HepG2 (cell line): Measurements from ENCODE around the gene ULK4. TPM values are rescaled to one million over a fixed set of nuclear protein-coding genes. Genes with fewer than 3 reads are reported as not detected.
"Not testable (repeated sequence)": the region's sequence is repeated elsewhere in the genome, so short reads cannot be mapped to it uniquely, and the experiment has no call there.

Experiments used
- ATAC-seq: fragments of 200-7000 bp; cut with Tn5 transposase; 3 replicates; pipeline ENCODE4 v1.9.1; 2020; ENCODE audit warnings: mild to moderate bottlenecking, moderate library complexity
- BruUV-seq: library from RNA; stranded (reverse); fragments of 400-500 nt; replicated peaks from 2 replicates; lab custom pipeline; 2021; lab: Mats Ljungman, UMichigan
- CTCF ChIA-PET: fragments of 300-600 bp; formaldehyde crosslinking; extraction: SDS; loops from one replicate; lab custom pipeline; 2021; ENCODE audit warnings: low total read pairs, inconsistent platforms, low intra/inter-chr PET ratio; lab: Yijun Ruan, JAX
- POLR2A ChIA-PET: fragments of 350-600 bp; sonication (Branson Sonifier 250); formaldehyde crosslinking; loops from one replicate; lab custom pipeline; 2020; ENCODE audit warnings: antibody characterized with exemption, inconsistent platforms; lab: Yijun Ruan, JAX
- DNase-seq: peaks from one replicate; pipeline ENCODE4 v3.0.0-alpha.2; 2015; ENCODE audit warnings: low spot score
- FAIRE-seq: peaks from 3 replicates; lab custom pipeline; 2011; peaks lifted over from hg19 to GRCh38; lab: Jason Lieb, UNC
- H2AFZ ChIP-seq: one replicate; pipeline ENCODE4 v1.6.1; 2011; ENCODE audit warnings: low read length, inconsistent platforms
- H3K27ac ChIP-seq: fragments of 300-600 bp; 3 replicates; pipeline ENCODE4 v1.8.0; 2011; ENCODE audit warnings: mixed run types, mild to moderate bottlenecking, mixed read lengths, low read length, inconsistent platforms; ENCODE audit not compliant: insufficient read depth; ENCODE audit errors: extremely low read length
- H3K27me3 ChIP-seq, 2 experiments: fragments of 200-600 bp in 1 of 2; 2 replicates in 1 of 2; 3 replicates in 1 of 2; pipeline versions ENCODE4 v1.6.0 to v1.8.0; 2011; ENCODE audit warnings: low read length in 2 of 2, mild to moderate bottlenecking in 2 of 2, moderate library complexity in 2 of 2, inconsistent platforms in 1 of 2; ENCODE audit not compliant: insufficient read depth in 2 of 2, control insufficient read depth in 1 of 2
- H3K36me3 ChIP-seq, 2 experiments: fragments of 200-600 bp in 1 of 2; replicated peaks in 1 of 2; 2 replicates in 1 of 2; 3 replicates in 1 of 2; pipeline versions ENCODE4 v1.5.1 to v1.8.0; 2011; ENCODE audit warnings: low read length in 2 of 2, inconsistent platforms in 1 of 2; ENCODE audit not compliant: insufficient read depth in 2 of 2, control insufficient read depth in 1 of 2
- H3K4me1 ChIP-seq: 2 replicates; pipeline ENCODE4 v1.5.1; 2012; ENCODE audit warnings: low read length, inconsistent platforms; ENCODE audit not compliant: insufficient read depth
- H3K4me2 ChIP-seq: 2 replicates; pipeline ENCODE4 v1.6.0; 2011; ENCODE audit warnings: low read depth, low read length, inconsistent platforms
- H3K4me3 ChIP-seq, 3 experiments: fragments of 200-600 bp in 1 of 3; sonication (generic), shearing (Covaris generic) in 1 of 3; replicated peaks in 1 of 3; 2 replicates each; pipeline ENCODE4 v1.5.1; 2011 to 2016; ENCODE audit warnings: low read length in 3 of 3, inconsistent platforms in 2 of 3, low read depth in 2 of 3, mild to moderate bottlenecking in 2 of 3, control low read depth in 1 of 3, mixed read lengths in 1 of 3; ENCODE audit not compliant: insufficient read depth in 1 of 3
- H3K79me2 ChIP-seq: one replicate; pipeline ENCODE4 v1.6.1; 2011; ENCODE audit warnings: low read length, inconsistent platforms; ENCODE audit not compliant: insufficient read depth
- H3K9ac ChIP-seq: 2 replicates; pipeline ENCODE4 v1.6.0; 2011; ENCODE audit warnings: mild to moderate bottlenecking, low read depth, low read length, inconsistent platforms; ENCODE audit not compliant: insufficient read depth
- H3K9me3 ChIP-seq: 2 replicates; pipeline ENCODE4 v1.5.1; 2012; ENCODE audit warnings: mild to moderate bottlenecking, low read length
- H4K20me1 ChIP-seq: 2 replicates; pipeline ENCODE4 v1.6.0; 2011; ENCODE audit warnings: inconsistent platforms, mild to moderate bottlenecking, low read length, moderate library complexity; ENCODE audit not compliant: insufficient read depth
- FOXM1 ChIP-seq: sonication (generic); formaldehyde crosslinking; IDR thresholded peaks from 2 replicates; pipeline ENCODE4 v1.5.0; 2020; ENCODE audit warnings: missing genetic modification reagents
- ZBTB20 ChIP-seq: sonication (generic); formaldehyde crosslinking; IDR thresholded peaks from 2 replicates; pipeline ENCODE4 v1.8.1; 2023; ENCODE audit warnings: missing genetic modification reagents, low read depth, mild to moderate bottlenecking, borderline replicate concordance
- ZNF121 ChIP-seq: sonication (generic); formaldehyde crosslinking; IDR thresholded peaks from 2 replicates; pipeline ENCODE4 v1.5.0; 2020; ENCODE audit warnings: mild to moderate bottlenecking, missing genetic modification reagents
- ZNF3 ChIP-seq: IDR thresholded peaks from 2 replicates; pipeline ENCODE4 v1.7.0; 2017; ENCODE audit warnings: inconsistent platforms
- WGBS: methylation state at CpG from one replicate; pipeline ENCODE4 v1.1.6; 2017; ENCODE audit warnings: low lambda C conversion rate; 5-methylcytosine and 5-hydroxymethylcytosine counted together
- in situ Hi-C: cut with HindIII; loops from 2 replicates; pipeline ENCODE4 v1.10.0; 2017; ENCODE audit warnings: low pct_unique_long_range_greater_than_20kb; ENCODE audit not compliant: extremely low pct_ligation_motif_present
- intact Hi-C: fragments of 100-400 bp; cut with micrococcal nuclease; formaldehyde crosslinking; loops from one replicate; pipeline ENCODE4 v1.10.0; 2022; ENCODE audit not compliant: unreplicated experiment
- polyA plus RNA-seq, 8 experiments: library from polyadenylated mRNA; depleted of rRNA in 3 of 8; stranded (reverse) in 7 of 8; unstranded in 1 of 8; fragments of >200 nt; fragmentation: Illumina TruSeq in 4 of 8; extraction: Trizol in 4 of 8; gene quantifications; 2 replicates each; pipeline versions ENCODE4 v1.2.1 to v1.2.3, GENCODE V29; 2011 to 2016; ENCODE audit warnings: low read depth in 4 of 8, missing spikeins in 1 of 8, mixed read lengths in 1 of 8; ENCODE audit not compliant: insufficient read depth in 1 of 8
- total RNA-seq, 5 experiments: library from RNA; depleted of rRNA; stranded (reverse); fragments of >200 nt; fragmentation: Illumina TruSeq; extraction: Trizol; gene quantifications; 2 replicates each; pipeline ENCODE4 v1.2.3, GENCODE V29; 2016; ENCODE audit warnings: low read depth in 1 of 5
- TF ChIP-seq, protein P1 (sequence below): sonication (generic); formaldehyde crosslinking; IDR thresholded peaks from 2 replicates; pipeline ENCODE4 v1.5.0; 2020; ENCODE audit warnings: mild to moderate bottlenecking, missing genetic modification reagents

The ULK4 gene
- total and polyA plus RNA-seq, 2 of the 13 experiments (the other 11 are each of a cell fraction or from before 2014, with no cell fraction given), result 6.7 to 11.8 TPM

DNA sequence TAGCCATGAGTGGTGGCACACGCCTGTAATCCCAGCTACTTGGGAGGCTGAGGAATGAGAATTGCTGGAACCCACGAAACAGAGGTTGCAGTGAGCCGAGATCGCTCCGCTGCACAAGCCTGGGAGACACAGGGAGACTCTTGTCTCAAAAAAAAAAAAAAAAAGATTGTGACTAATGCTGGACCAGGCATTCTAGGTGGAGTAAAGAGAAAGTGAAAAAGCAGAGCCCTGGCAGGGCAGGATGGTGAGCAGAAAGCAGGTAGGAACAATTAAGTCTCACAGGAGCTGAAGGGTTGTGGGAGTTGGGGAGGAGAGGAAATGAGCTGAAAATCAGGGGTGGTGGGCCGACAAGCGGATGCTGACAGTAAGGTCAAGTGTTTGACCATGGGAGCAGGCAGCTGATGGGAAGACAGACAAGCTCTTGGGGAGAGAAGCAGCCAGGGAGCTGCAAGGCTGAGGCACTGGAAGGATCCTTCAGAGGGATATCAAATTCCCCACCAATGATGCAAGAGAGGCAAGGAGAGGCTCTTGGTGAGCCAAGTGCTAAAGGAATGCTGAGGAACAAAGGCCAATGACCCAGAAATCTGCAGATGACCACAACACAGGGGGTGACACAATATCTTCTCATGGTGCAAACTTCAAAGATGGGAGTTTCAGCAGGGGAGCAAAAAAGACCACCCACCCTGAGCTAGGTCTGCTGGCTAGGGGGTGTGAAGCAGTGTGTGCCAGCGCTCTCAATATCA is 251.1 kb downstream of the ULK4 start (continued):
- TF ChIP-seq, protein P1, sequence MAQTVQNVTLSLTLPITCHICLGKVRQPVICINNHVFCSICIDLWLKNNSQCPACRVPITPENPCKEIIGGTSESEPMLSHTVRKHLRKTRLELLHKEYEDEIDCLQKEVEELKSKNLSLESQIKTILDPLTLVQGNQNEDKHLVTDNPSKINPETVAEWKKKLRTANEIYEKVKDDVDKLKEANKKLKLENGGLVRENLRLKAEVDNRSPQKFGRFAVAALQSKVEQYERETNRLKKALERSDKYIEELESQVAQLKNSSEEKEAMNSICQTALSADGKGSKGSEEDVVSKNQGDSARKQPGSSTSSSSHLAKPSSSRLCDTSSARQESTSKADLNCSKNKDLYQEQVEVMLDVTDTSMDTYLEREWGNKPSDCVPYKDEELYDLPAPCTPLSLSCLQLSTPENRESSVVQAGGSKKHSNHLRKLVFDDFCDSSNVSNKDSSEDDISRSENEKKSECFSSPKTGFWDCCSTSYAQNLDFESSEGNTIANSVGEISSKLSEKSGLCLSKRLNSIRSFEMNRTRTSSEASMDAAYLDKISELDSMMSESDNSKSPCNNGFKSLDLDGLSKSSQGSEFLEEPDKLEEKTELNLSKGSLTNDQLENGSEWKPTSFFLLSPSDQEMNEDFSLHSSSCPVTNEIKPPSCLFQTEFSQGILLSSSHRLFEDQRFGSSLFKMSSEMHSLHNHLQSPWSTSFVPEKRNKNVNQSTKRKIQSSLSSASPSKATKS (CRISPR knock-in tag), result no peak
- no peak for TF ChIP-seq FOXM1 (CRISPR knock-in tag)
- TF ChIP-seq, all 625 proteins: peak for 0

DNA sequence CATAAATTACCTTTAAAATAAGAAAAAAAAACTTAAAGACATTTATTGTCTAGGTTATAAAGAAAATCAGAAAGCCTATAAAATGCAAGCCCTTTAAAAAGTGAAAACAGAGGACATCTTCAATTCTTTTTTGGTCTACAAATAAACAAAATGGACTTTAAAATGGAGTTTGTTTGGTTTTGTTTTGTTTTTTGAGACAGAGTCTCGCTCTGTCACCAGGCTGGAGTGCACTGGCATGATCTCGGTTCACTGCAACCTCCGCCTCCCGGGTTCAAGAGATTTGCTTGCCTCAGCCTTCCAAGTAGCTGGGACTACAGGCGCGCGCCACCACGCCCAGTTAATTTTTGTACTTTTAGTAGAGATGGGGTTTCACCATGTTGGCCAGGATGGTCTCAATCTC is 252.7 kb downstream of the ULK4 start:
- H3K9ac ChIP-seq, H3K79me2 ChIP-seq, H2AFZ ChIP-seq, H3K27me3 ChIP-seq, H3K9me3 ChIP-seq, H3K4me3 ChIP-seq, ATAC-seq, H3K4me2 ChIP-seq, H3K27ac ChIP-seq, in situ Hi-C loops, DNase-seq, FAIRE-seq, POLR2A ChIA-PET, H4K20me1 ChIP-seq, H3K36me3 ChIP-seq, H3K4me1 ChIP-seq, BruUV-seq, CTCF ChIA-PET, intact Hi-C loops: not testable (repeated sequence)
- WGBS, result 95% methylated on average over 8 of the region's 8 CpGs

DNA sequence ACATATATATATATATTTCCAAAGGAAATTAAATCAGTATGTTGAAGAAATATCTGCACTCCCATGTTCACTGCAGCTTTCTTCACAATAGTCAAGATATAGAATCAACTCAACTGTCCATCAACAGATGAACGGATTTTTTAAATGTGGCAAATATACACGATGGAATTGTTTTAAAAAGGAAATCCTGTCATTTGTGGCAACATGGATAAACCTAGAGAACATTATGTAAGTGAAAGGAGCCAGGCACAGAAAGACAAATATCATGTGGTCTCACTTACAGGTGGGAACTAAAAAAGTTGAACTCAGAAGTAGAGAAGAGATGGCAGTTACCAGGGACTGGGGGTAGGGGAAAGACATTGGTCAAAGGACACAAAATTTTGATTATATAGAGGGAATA is 253.7 kb downstream of the ULK4 start:
- H3K79me2 ChIP-seq, result no peaks in the 10 kb centered on the region
- H3K4me1 ChIP-seq, result no peaks in the 10 kb centered on the region
- ChIA-PET POLR2A (no interaction called here), CTCF (no interaction called here)
- 80% methylated on average over 2 of the region's 2 CpGs for WGBS
- no peak overlapping the region for H3K27ac ChIP-seq
- intact Hi-C loops (no loop called here), in situ Hi-C loops (no loop called here)
- no peaks in the 10 kb centered on the region for H3K9me3 ChIP-seq
- no peak overlapping the region for H2AFZ ChIP-seq
- FAIRE-seq, result no peak
- no peak for TF ChIP-seq ZNF121
- TF ChIP-seq ZNF3 (CRISPR knock-in tag), result no peak
- TF ChIP-seq ZBTB20 (CRISPR knock-in tag), result no peak
- BruUV-seq, result no TSS peak
- H3K36me3 ChIP-seq, result no peaks in the 10 kb centered on the region
- H3K27me3 ChIP-seq, result no peaks in the 10 kb centered on the region; a peak in 1 of 5 replicates
- no peak for DNase-seq
- no peak overlapping the region for H3K4me3 ChIP-seq
- ATAC-seq, result no peak
- no peak overlapping the region for H3K9ac ChIP-seq
- H4K20me1 ChIP-seq, result no peaks in the 10 kb centered on the region
- H3K4me2 ChIP-seq, result no peak overlapping the region
